Measurements from ENCODE around the gene BMP5. TPM values are rescaled to one million over a fixed set of nuclear protein-coding genes. Genes with fewer than 3 reads are reported as not detected.

The BMP5 gene
- total and polyA plus RNA-seq, 2 of the 8 experiments (the other 6 are each of a cell fraction or from before 2014, with no cell fraction given) = 0.02 TPM; not detected in 1

GRCh38 chr6:55714831-55715230 lies 160.6 kb downstream of the BMP5 start:
- Histone ChIP-seq H3K23me2 (ENCODE audit: low read depth, low read length) (no peaks in the 10 kb centered on the region), H3K27ac (ENCODE audit: low read depth, low read length) (no peak overlapping the region), H2BK15ac (ENCODE audit: low read length) (no peak overlapping the region), H2BK5ac (ENCODE audit: low read depth, low read length) (no peak overlapping the region), H4K8ac (ENCODE audit: extremely low read depth, insufficient read depth, low read length) (no peak overlapping the region), H3K79me1 (ENCODE audit: low read depth, low read length) (no peaks in the 10 kb centered on the region), H3K36me3 (ENCODE audit: control insufficient read depth in 2 of 4, insufficient read depth in 4 of 4, low read length in 3 of 4) (no peaks in the 10 kb centered on the region), H3K14ac (ENCODE audit: insufficient read length) (no peak overlapping the region), H3K9ac (replicated peaks in 1 of 4; ENCODE audit: extremely low read depth in 1 of 4, low read depth in 3 of 4, low read length in 3 of 4) (no peak overlapping the region), H3K4me2 (ENCODE audit: insufficient read depth in 1 of 2, low read depth in 2 of 2, low read length in 2 of 2) (no peak overlapping the region), H3K23ac (ENCODE audit: insufficient read length) (no peak overlapping the region), H2BK120ac (replicated peaks; ENCODE audit: low read depth, low read length) (no peak overlapping the region), H3K56ac (replicated peaks; ENCODE audit: insufficient read length, low read depth, low read length) (no peak overlapping the region), H3K4me1 (replicated peaks in 1 of 4; ENCODE audit: control insufficient read depth in 3 of 4, insufficient read depth in 4 of 4, low read length in 3 of 4) (no peaks in the 10 kb centered on the region), H3K4me3 (ENCODE audit: extremely low read depth in 1 of 4, insufficient read depth in 2 of 4, low read depth in 3 of 4, low read length in 4 of 4) (no peak overlapping the region), H3K27me3 (replicated peaks in 1 of 4; ENCODE audit: control insufficient read depth in 3 of 4, extremely low read depth in 1 of 4, insufficient read depth in 3 of 4, low read length in 3 of 4) (no peaks in the 10 kb centered on the region), H3K79me2 (ENCODE audit: control insufficient read depth in 1 of 2, insufficient read depth in 2 of 2, low read length in 2 of 2) (no peaks in the 10 kb centered on the region), H3K9me3 (ENCODE audit: insufficient read depth in 2 of 2, low read depth in 1 of 2, low read length in 1 of 2) (no peaks in the 10 kb centered on the region), H2AFZ (ENCODE audit: low read length) (no peak overlapping the region), H3K18ac (ENCODE audit: extremely low read depth, low read length) (no peak overlapping the region), H2BK12ac (ENCODE audit: low read depth, low read length) (no peak overlapping the region), H2BK20ac (ENCODE audit: low read length) (no peak overlapping the region), H4K91ac (replicated peaks; ENCODE audit: insufficient read length, low read length) (no peak overlapping the region), H3K4ac (replicated peaks; ENCODE audit: insufficient read length, low read depth, low read length) (no peak overlapping the region), H4K20me1 (replicated peaks in 1 of 2; ENCODE audit: control insufficient read depth in 1 of 2, insufficient read depth in 2 of 2, low read length in 2 of 2) (no peaks in the 10 kb centered on the region), H4K5ac (ENCODE audit: insufficient read length, low read depth, low read length) (no peak overlapping the region), H2AK5ac (ENCODE audit: low read depth, low read length) (no peak overlapping the region)
- POLR2A ChIA-PET (ENCODE audit: partially characterized antibody) = no interaction called here
- no peak for TF ChIP-seq TAF1 (IDR thresholded peaks at IDR 0.05; ENCODE audit: low read depth, low read length)
- CTCF ChIA-PET (ENCODE audit: partially characterized antibody) = no interaction called here
- no peak for FAIRE-seq
- WGBS, 2 experiments (ENCODE audit: extremely low coverage in 1 of 2, insufficient coverage in 1 of 2, insufficient read length in 1 of 2, insufficient replicate concordance in 2 of 2, low coverage in 1 of 2, low lambda C conversion rate in 2 of 2, missing lambda C conversion rate in 1 of 2) = 80% methylated on average over 4 of the region's 4 CpGs; no CpG with 5 or more reads in 1 of the 2 experiments
- DNase-seq (ENCODE audit: low read depth in 1 of 2, low spot score in 2 of 2) = no peak
